ENCODE results near the gene SUPT3H. TPM values are rescaled to one million over a fixed set of nuclear protein-coding genes. Genes with fewer than 3 reads are reported as not detected.

Gene SUPT3H
- polyA plus RNA-seq, 3 donors: 2.4 to 3.5 (median 2.5) TPM

DNA sequence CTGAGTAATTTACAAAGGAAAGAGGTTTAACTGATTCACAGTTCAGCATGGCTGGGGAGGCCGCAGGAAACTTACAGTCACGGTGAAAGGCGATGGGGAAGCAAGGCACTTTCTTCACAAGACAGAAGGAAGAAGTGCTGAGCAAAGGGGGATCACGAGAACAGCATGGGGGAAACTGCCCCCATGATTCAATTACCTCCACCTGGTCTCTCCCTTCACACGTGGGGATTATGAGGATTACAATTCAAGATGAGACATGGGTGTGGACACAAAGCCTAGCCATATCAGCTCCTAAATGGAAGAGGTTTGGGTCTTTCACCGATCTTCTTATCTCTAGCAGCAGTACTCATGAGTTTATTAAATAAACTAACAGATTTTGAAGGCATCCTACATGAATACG lies 202.5 kb downstream of the SUPT3H start:
- Histone ChIP-seq H3K4me1 (ENCODE audit: control insufficient read depth in 1 of 2, insufficient read depth in 2 of 2, low read length in 2 of 2) (no peaks in the 10 kb centered on the region), H4K20me1 (ENCODE audit: insufficient read depth, low read length) (no peaks in the 10 kb centered on the region), H3K27ac (ENCODE audit: low read depth in 1 of 2, low read length in 2 of 2) (no peak overlapping the region), H3K27me3 (ENCODE audit: control insufficient read depth in 2 of 2, insufficient read depth in 2 of 2, low read length in 2 of 2) (no peaks in the 10 kb centered on the region), H3K79me2 (ENCODE audit: insufficient read depth, low read length) (no peaks in the 10 kb centered on the region), H3K9ac (ENCODE audit: insufficient read depth, low read length, poor library complexity, severe bottlenecking) (no peak overlapping the region), H3K4me3 (replicated peaks in 1 of 3; ENCODE audit: low read depth in 2 of 3, low read length in 3 of 3) (no peak overlapping the region), H3K4me2 (replicated peaks; ENCODE audit: extremely low read depth, low read length, poor library complexity, severe bottlenecking) (no peak overlapping the region), H3K36me3 (replicated peaks in 1 of 2; ENCODE audit: control insufficient read depth in 1 of 2, insufficient read depth in 2 of 2, low read length in 2 of 2) (no peaks in the 10 kb centered on the region), H3K9me3 (replicated peaks in 1 of 2; ENCODE audit: control insufficient read depth in 1 of 2, insufficient read depth in 1 of 2, low read length in 2 of 2) (no peaks in the 10 kb centered on the region), H2AFZ (ENCODE audit: insufficient read depth, low read depth, low read length, poor library complexity, severe bottlenecking) (no peak overlapping the region)
- Mint-ChIP-seq H3K4me1 (no peaks in the 10 kb centered on the region), H3K36me3 (no peaks in the 10 kb centered on the region), H3K27me3 (ENCODE audit: low read depth in 3 of 3) (peaks cover 0 to 2% (median 0%) of the 10 kb centered on the region in 3 donors), H3K27ac (no peak overlapping the region), H3K9me3 (peaks cover 0 to 6% (median 2%) of the 10 kb centered on the region in 7 donors), H3K4me3 (no peak overlapping the region)
- TF ChIP-seq, protein P1, sequence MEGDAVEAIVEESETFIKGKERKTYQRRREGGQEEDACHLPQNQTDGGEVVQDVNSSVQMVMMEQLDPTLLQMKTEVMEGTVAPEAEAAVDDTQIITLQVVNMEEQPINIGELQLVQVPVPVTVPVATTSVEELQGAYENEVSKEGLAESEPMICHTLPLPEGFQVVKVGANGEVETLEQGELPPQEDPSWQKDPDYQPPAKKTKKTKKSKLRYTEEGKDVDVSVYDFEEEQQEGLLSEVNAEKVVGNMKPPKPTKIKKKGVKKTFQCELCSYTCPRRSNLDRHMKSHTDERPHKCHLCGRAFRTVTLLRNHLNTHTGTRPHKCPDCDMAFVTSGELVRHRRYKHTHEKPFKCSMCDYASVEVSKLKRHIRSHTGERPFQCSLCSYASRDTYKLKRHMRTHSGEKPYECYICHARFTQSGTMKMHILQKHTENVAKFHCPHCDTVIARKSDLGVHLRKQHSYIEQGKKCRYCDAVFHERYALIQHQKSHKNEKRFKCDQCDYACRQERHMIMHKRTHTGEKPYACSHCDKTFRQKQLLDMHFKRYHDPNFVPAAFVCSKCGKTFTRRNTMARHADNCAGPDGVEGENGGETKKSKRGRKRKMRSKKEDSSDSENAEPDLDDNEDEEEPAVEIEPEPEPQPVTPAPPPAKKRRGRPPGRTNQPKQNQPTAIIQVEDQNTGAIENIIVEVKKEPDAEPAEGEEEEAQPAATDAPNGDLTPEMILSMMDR (IDR thresholded peaks at IDR 0.05): no peak
- no peak for DNase-seq
- intact Hi-C loops (cut with micrococcal nuclease): no loop called here
- no CpG with 5 or more reads among the region's 7 CpGs for WGBS (ENCODE audit: insufficient coverage)

- H4K20me1 ChIP-seq (ENCODE audit: insufficient read depth, low read length): no peaks in the 10 kb centered on the region
- no peaks in the 10 kb centered on the region for H3K79me2 ChIP-seq (ENCODE audit: insufficient read depth, low read length)
- Mint-ChIP-seq H3K4me1 (no peaks in the 10 kb centered on the region), H3K36me3 (no peaks in the 10 kb centered on the region), H3K27me3 (ENCODE audit: low read depth in 3 of 3) (peaks cover 0 to 2% (median 0%) of the 10 kb centered on the region in 3 donors), H3K9me3 (peaks cover 0 to 6% (median 2%) of the 10 kb centered on the region in 7 donors), H3K27ac (no peak overlapping the region), H3K4me3 (no peak overlapping the region)
- DNase-seq: no peak
- no peak overlapping the region for H2AFZ ChIP-seq (ENCODE audit: insufficient read depth, low read depth, low read length, poor library complexity, severe bottlenecking)
- H3K27me3 ChIP-seq (ENCODE audit: control insufficient read depth in 2 of 2, insufficient read depth in 2 of 2, low read length in 2 of 2): no peaks in the 10 kb centered on the region
- H3K4me1 ChIP-seq (ENCODE audit: control insufficient read depth in 1 of 2, insufficient read depth in 2 of 2, low read length in 2 of 2): no peaks in the 10 kb centered on the region
- H3K4me2 ChIP-seq (replicated peaks; ENCODE audit: extremely low read depth, low read length, poor library complexity, severe bottlenecking): no peak overlapping the region
- no peak overlapping the region for H3K27ac ChIP-seq (ENCODE audit: low read depth in 1 of 2, low read length in 2 of 2)
- H3K36me3 ChIP-seq (replicated peaks in 1 of 2; ENCODE audit: control insufficient read depth in 1 of 2, insufficient read depth in 2 of 2, low read length in 2 of 2): no peaks in the 10 kb centered on the region
- H3K4me3 ChIP-seq (replicated peaks in 1 of 3; ENCODE audit: low read depth in 2 of 3, low read length in 3 of 3): no peak overlapping the region
- H3K9me3 ChIP-seq (replicated peaks in 1 of 2; ENCODE audit: control insufficient read depth in 1 of 2, insufficient read depth in 1 of 2, low read length in 2 of 2): no peaks in the 10 kb centered on the region
- intact Hi-C loops (cut with micrococcal nuclease): no loop called here
- no peak overlapping the region for H3K9ac ChIP-seq (ENCODE audit: insufficient read depth, low read length, poor library complexity, severe bottlenecking)
- TF ChIP-seq, protein P1 (IDR thresholded peaks at IDR 0.05): no peak
- WGBS (ENCODE audit: insufficient coverage): 88% methylated on average over 2 of the region's 3 CpGs
These were observed 203.7 kb downstream of the SUPT3H start for GRCh38 chr6:45174045-45174444.
